Measurements from ENCODE around the gene NKX1-1.
"Not testable (repeated sequence)": the region's sequence is repeated elsewhere in the genome, so short reads cannot be mapped to it uniquely, and the experiment has no call there.

NKX1-1 gene

GRCh38 chr4:1403591-1404572 is 2.4 kb downstream of the NKX1-1 start:
- DNase-seq = no peak

- DNase-seq = no peak
Measured at GRCh38 chr4:1403177-1403583, 3.1 kb downstream of the NKX1-1 start.

GRCh38 chr4:1402516-1403091 is 3.6 kb downstream of the NKX1-1 start:
- no peak for DNase-seq

- DNase-seq = no peak
Measured at GRCh38 chr4:1402021-1402515, 4.2 kb downstream of the NKX1-1 start.

- DNase-seq = no peak
Measured at GRCh38 chr4:1401409-1402020, 4.7 kb downstream of the NKX1-1 start.

- no peak for DNase-seq
Measured at GRCh38 chr4:1400831-1401408, 5.3 kb downstream of the NKX1-1 start.

- DNase-seq = no peak
Measured at GRCh38 chr4:1400191-1400805, 5.9 kb downstream of the NKX1-1 start.

- no peak for DNase-seq
Measured at GRCh38 chr4:1399508-1400190, 6.6 kb downstream of the NKX1-1 start.

- no peak for DNase-seq
Measured at GRCh38 chr4:1398681-1399507, 7.3 kb downstream of the NKX1-1 start.

GRCh38 chr4:1396806-1397455 is 9.3 kb downstream of the NKX1-1 start:
- no peak for DNase-seq

GRCh38 chr4:1395941-1396805 is 10.1 kb downstream of the NKX1-1 start:
- DNase-seq = no peak

GRCh38 chr4:1395389-1395820 is 10.8 kb downstream of the NKX1-1 start:
- not testable (repeated sequence) for DNase-seq

GRCh38 chr4:1394554-1395388 is 11.5 kb downstream of the NKX1-1 start:
- DNase-seq = not testable (repeated sequence)

- DNase-seq = no peak
Measured at GRCh38 chr4:1393866-1394265, 12.4 kb downstream of the NKX1-1 start.

GRCh38 chr4:1393363-1393762 is 12.9 kb downstream of the NKX1-1 start:
- DNase-seq = not testable (repeated sequence)

GRCh38 chr4:1385373-1386340 is 20.6 kb downstream of the NKX1-1 start:
- DNase-seq = no peak

GRCh38 chr4:1384675-1385372 is 21.4 kb downstream of the NKX1-1 start:
- no peak for DNase-seq

All from stimulated activated naive CD4-positive, alpha-beta T cell treated with Interleukin-2 at 50 U/mL for 16 hours (primary cell).